HG03460 (cell line): ENCODE data around the gene RAPGEF3.
A peak's percentile ranks its signal among the peaks of the same experiment; 100 is the strongest.

Experiments used
- ATAC-seq: cut with Tn5 transposase; IDR thresholded peaks from one replicate; pipeline ENCODE4 v1.9.1; 2021; ENCODE audit not compliant: unreplicated experiment

RAPGEF3 gene

DNA sequence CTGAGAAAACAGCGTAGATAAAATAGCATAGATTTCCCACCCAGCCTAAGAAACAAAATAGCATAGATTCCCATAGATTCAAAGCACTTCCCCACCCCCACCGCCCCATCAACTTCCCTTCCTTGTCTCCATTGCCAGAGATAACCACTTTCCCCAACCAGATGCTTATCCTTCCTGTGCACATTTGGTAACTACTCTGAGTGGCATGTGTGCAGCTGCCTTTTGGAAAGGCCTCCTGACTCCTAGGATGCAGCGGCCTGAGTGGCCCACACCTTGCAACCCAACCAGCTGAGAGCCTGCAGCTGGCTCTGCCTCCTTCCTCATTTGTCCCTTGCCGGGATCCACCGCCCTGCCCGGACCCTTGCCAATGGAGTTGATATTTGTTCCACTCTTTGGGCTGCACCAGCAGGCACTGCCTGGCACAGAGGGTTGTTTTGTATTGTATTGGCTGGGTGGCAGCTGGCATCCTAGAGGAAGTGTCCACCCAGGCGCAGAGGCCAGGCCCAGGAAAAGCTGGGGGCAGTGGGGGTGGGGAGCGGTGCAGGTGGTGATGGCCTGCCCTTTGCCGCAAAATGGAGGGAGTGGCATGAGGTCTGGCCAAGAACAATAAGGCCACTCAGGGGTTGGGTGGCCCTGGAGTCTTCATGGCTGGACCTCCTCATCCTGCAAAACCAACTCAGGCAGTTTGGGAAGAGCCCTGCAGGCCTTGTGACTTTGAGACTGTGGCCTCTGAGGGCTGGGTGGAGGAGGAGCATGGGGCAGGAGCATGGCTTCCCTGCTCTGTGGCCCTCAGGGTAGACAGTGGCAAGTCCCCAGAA, 19.3 kb upstream of the RAPGEF3 start:
- ATAC-seq, result no peak

DNA sequence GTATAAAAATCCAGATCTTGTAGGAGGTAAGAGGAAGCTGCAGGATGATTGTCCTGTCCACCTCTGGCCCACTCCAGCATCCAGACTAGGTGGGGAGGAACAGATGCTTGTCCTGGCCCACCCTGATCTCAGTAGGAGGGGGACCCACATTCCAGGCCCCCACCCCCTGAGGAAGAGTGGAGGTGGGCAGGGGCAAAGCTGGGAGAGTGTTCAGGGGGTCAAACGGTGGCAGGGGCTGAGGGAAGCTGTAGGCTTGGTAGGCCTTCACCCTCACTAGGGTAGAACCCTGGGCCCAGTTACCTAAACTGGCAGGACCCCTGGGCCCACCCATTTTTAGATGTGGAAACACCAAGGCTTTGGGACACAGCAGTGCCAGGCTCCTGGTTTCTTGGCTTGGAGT, 18.5 kb upstream of the RAPGEF3 start:
- no peak for ATAC-seq

DNA sequence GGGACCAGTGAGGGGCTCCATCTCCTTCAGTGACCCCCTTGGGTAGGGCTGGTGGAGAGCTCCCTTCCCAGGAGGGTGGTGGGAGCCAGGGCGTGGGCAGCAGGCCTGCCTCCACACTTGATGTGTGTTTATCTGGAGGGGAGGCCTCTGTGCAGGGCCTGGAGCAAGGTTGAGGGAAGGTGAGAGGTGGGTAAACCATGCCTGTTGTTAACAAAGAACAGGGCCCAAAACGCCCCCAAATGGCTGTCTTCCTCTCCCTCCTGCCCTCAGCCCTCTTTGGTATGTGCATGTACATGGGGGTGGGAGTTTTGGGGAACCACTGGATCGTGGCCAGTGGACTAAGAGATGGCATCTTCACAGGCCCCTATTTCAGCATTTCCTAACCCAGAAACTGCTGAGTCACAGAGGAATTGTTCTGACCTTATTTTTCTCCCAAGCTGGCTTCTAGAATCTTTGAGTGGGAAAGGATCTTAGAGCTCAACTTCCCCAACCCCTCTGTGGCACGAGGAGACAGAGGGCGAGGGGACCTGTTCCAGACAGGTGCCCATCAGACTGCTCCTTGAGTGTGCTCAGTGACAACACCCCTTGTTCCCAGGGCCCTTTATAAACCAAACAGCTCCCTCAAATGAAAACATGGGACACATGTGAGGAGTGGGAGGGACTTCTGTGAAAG, 17.9 kb upstream of the RAPGEF3 start:
- ATAC-seq, result no peak

DNA sequence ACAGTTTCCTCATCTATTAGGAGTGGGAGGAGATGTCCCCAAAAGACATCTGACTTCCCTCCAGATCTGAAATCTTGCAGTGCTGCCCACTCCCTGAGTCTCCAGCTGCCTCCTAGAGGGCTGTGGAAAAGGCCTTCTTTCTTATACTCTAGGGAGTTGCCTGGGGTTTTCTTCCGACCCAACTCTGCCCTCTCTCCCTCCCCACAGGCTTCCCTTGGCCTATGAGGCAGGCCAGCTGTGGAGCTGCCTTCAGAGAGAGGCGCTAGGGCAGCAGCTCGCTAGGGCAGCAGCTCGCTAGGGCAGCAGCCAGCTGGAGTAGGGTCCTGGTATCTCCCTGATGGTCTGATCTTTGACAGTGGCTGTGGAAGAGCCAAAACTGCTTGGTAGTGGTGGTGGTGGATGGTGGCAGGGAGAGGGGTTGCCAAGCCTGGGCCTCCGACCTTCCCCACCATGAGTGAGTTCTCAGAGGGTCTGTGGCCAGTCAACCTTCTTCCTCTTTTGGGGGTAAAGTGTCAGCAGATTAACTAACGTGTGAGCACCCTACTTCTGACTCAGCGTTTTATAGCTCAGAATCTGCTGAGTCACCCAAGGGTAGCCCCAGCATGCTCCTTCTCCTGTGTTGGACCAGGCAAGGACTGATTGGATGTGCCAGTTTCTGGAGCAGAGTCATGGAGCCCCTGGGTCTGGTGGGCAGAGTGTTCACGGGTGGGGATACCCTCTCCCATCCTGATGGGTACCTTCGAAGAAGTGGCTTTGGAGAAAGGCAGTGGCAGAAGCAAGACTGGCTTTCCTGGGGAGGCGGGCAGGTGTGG, 16.6 kb upstream of the RAPGEF3 start:
- ATAC-seq, result no peak

DNA sequence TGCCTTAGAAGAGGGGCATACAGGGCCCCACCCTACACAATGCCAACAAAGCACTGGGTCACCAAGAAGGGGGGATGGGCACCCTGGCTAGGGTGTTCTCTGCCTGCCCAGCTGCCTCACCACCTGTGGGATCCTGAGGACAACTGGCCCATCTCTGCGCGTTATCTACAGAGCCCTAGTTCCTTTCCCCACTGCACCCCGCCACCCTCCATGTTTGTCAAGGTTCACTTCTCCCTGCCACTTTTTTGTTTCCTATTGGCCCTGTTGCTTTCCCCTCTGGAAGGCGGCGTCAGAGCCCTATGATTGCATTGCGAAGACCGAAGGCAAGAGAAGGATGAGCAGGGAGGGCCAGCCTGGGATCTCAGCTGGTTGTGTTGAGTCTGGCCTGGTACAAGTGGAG, 16.0 kb upstream of the RAPGEF3 start:
- ATAC-seq, result no peak

DNA sequence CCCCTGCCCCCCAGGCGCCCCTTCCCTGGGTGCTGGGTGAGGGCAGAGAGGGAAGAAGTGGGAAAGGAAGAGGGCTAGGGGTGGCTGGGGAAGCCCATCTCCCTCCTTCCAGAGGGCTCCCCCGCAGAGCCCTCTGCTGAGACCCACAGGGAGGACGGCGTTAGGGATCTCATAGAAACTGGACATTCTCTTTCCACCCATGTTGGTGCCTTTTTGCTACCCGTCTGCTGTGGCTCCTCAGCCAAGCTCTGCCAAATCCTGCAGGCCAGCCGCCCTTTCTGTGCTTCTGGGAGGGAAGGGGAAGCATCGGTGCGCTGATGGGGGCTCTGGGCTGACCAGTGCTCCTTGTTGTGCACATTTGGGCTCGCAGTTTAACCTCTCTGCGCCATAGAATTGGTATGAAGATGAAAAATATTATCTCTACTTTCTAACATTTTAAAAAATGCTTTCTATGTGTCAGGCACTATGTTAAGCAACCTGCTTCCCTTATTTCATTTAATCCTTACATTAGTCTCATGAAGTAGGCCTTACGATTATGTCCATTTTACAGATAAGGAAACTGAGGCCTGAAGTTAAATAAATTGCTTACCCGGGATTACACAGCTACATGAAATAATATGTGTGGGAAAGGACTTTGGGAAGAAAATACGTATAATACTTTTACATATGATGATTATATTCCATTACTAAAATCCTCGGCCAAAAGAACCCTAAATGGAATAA, 15.3 kb upstream of the RAPGEF3 start:
- no peak for ATAC-seq

DNA sequence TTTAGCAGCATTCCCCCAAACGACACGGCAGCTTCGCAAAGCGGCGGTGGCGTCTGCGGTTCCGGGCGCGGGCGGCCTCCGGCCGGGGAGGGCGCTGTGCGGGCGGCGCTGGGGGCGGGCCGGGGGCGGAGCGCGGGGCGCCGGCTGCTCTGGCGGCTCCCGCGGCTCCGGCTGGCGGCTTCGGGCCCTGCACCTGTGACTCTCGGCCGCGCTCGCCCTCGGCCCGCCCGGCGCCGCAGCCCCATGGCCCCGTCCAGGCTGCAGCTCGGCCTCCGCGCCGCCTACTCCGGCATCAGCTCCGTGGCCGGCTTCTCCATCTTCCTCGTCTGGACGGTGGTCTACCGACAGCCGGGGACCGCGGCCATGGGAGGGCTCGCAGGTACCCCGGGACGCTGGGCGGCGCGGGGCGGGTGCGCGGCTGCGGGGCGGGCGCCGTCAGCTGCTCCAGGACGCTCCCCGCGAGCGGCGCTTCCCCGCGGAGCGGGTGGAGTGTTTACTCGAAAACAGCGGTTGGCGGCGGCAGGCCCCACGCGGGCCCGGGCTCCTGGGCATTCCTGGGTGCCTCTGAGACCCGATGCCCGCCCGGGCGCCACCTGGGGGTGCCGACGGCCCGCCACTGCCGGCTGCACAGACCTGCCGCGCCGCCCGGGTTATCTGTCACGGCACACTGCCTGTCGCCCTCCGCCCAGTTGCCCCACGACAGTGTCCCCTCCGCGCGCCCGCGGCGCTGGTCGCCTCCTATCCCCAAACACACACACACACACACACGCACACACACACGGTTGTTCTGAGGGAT, 14.6 kb upstream of the RAPGEF3 start, which contains the start of gene SLC48A1:
Gene SLC48A1 (plus strand): TSS at position 177 of the 796 bp plus-strand sequence. CDS start 67 bp downstream, at position 244.
- peak; percentile 82 for ATAC-seq

DNA sequence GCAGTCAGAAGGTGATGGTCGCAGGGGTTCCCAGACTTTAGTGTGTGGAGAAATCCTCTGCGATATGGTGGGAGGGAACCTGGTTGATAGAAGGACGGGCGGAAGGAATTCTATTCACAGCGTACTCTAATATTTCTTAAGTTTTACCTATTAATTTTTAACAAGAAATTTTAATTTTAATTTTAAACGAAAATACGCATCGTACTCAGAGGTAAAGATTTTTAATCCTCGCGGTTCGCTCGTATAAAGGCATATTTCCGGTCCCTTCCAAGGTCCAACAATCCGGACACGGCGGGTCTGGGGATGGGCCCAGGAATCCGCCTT, 14.0 kb upstream of the RAPGEF3 start:
- no peak for ATAC-seq

DNA sequence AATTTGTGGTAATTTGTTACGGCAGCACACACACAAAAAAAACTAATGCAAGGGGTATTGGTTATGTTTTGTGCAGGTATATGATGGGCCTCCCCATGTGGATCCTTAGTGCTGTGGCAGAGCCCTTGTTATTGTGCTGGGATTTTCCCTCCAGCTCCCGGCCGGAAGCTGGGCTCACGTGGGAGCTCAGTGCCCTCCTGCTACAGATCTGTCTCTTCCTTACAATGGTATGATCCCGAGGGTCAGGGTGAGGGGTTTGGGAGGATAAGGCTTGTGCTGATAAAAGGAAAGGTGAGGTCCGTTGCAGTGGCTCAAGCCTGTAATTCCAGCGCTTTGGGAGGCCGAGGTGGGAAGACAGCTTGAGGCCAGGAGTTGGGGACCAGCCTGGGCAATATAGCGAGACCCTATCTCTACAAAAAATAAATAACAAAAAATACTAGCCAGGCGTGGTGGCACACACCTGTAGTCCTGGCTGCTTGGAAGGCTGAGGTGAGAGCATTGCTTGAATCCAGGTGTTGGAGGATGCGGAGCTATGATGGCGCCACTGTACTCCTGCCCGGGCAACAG, 13.5 kb upstream of the RAPGEF3 start:
- ATAC-seq, result no peak

DNA sequence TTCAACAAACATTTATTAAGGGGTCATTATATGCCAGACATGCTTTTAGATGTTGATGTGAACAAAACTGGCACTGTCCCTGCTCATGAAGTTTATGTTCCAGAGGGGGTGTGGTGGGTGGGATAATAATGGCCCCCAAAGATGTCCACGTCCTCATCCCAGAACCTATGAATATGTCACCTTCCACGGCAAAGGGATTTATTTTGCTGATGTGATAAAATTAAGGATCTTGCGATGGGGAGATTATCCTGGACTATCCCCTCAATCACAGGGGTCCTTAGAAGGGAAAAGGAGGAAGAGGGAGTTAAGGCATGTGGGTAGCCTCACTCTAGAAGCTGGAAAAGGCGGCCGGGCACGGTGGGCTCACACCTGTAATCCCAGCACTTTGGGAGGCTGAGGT, 12.6 kb upstream of the RAPGEF3 start:
- no peak for ATAC-seq

DNA sequence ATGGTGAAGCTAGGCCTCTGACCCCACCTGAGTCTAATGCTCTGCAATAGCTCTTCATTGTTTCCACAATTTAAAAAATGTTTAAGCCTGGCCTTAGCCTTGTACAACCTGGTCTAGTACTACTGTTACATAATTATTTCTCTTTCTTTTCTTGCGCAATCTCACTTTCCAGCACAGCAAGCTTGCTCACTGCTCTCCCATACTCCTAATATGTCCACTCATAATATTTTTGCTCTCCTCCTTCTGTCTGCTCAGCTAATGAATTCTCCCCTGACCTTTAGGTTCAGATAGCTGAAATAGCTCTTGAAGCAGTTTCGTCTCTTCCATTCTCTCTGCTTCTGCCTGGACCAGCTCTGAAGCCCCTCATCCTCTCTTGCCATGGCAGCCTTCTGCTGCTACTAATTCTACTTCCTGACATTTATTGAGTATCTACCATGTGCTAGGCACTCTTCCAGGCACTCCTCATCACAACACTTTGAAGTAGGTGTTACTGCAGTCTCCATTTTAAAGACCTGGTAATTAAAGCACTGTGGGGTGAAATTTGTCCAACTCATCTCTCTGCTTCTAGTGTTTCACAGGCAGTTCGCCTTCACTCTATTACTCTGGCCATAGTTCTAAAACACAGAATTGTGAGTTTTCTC, 11.5 kb upstream of the RAPGEF3 start:
- ATAC-seq, result no peak

DNA sequence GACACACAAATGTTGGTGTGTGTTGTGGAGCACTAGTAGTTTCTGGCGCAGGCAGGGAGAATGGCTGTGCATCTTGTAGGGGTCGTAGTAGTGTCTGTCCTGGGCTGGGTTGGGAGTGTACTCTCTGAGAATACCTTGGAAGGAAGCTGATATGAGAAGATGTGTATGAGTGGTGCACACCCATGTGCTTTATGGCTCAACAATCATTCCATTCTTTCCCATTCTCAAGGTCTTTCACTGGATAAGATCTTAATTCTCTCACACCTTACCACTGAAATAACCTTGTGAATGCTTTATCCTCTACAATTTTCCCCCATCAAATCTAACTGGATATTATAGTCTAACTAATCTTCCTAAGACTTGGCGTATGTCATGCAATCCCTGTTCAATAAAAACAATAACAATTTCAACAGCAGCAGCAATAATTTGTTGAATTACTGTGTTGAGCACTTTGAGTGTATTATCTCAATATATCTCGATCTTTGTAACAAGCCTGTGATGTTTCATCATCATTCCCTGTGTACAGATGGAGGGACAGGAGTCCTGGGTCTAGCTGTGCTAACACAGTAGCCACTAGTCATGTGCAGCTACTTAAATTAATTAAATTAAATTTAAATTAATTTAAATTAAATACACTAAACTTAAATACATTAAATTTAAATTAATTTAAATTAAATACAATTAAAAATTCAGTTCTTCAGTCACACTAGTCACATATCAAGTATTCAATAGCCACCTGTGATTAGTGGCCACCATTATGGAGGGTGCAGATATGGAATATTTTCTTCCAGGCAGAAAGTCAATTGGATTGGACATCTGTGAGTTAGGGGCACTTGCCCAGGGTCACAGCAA, 10.8 kb upstream of the RAPGEF3 start:
- ATAC-seq, result no peak

DNA sequence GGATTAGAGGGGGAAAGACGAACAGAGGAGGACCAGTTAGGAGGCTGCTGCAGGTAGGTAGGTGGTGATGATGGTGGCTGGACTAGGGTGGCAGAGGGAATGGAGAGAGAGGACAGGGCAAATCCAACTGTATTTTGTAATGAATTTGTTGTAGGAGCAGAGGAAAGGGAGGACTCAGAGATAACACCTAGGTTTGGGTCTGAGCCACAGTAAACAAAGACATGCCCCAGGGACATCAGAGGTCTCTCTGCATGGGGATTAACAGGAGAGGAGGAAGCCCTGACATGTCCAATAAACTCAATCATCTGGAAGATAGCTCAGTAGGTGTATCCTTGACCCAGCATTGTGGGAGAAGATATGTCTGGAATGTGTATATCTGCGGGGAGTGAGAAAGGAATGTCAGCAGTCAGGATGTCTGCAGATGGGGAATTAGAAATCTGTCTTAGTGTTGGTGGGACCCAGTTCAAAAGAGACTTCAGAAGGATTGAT, 9.7 kb upstream of the RAPGEF3 start:
- ATAC-seq, result no peak

DNA sequence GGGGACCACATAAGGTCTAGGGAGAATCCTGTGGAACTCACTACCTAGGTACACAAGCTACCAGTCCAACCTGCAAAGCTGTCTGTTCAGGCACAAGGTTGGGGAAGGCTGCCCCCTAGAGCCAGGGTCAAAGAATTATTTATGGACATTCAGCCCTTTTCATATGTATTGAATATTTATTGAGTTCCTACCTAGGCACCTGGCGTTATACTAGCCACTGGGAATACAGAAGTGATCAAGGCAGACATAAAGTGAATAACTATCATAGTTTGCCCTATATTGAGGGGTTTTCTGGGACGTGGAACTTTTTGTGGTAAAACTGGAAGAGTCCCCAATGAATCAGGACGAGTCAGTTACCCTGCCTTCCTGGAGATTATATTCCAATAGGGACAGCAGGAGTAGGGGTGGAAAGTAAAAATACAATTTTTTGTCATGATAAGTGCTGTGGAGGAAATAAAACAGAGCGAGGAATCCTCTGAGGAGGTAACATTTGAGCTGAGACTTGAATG, 8.6 kb upstream of the RAPGEF3 start:
- ATAC-seq, result no peak

DNA sequence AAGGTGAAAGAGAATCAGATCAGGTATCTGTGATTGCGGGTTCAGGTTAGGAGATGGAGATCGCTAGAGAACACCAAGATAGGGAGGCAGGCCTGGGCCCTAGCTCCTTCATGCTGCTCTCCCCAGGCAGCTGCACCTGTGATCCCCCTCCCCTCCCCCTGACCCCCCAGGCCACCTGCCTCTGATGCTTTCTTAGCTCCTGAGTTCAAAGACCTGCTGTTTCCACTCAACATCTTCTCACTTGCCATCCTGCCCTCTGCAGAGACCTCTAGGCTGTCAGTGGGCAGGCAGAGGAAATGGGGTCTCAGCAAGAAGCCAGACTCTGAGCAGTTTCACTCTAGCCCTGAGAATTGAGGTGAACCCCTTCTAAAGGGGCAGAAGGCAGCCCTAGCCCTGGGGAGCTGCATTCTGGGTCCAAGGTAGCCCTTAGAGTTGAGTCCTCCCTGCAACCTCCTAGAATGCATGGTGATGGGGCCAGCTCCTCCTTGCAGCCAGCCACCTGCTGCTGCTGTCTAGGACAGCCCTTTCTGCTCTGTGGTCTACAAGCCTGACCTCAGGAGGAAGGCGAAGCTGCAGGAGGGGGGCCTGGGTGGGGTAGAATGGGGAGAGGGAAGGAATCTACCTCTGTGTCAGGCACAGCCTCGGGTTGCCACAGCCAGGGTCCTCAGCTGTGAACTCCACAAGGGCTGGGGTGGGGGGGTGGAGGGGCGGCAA, 8.0 kb upstream of the RAPGEF3 start:
- no peak for ATAC-seq

DNA sequence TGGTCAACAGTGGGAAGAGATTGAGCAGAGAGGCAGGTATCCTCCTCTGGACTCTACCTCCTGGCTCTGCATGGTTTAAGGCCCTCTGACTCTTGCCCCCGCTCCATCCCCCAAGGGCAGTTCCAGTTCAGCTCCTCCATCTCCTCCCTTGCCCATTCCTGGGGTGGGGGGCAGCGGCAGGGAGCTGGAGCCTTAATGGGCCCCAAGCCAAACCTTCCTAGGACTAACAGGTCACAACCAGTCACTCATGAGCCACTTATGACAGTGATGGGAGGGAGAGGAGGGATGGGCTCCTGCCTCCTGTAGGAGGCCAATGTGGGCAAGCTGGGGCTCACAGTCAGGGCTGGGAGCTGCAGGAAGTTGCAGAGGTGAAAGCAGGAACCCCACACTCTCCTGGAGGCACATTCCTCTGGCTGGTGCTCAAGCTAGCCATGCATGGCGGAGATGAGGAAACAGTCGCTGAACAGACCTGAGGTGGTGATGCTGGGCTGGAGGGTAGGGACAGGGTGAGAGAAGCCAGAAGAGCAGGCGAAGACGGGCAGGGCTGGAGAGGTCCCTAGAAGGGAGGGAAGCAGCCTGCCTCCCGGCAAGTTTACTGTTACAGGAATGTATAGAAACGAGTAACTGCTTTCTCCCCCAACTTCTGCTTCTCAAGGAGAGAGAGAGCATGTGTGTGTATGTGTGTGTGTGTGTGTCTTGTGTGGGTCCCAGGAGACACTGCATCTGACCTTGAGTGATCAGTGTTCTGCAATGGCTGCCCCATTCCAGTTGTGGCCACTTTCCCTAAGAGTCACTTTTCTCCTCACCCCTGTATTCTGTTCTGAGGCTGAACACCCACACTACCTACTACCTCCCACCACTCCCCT, 5.0 kb upstream of the RAPGEF3 start:
- no peak for ATAC-seq
